Activated T-cell treated with anti-CD3 and anti-CD28 coated beads, Interleukin-2, amount 50 U/mL, for 24 hours (primary cell): ENCODE measurements around the gene AFDN.

Experiments used
- DNase-seq: peaks from one replicate; pipeline ENCODE4 v3.0.0-alpha.2; 2020
- H3K27ac Mint-ChIP-seq: 2 replicates; pipeline ENCODE4 v1.8.0; 2020; ENCODE audit warnings: mild to moderate bottlenecking, mixed read lengths
- H3K27me3 Mint-ChIP-seq: 2 replicates; pipeline ENCODE4 v1.8.0; 2020; ENCODE audit warnings: mixed read lengths
- H3K36me3 Mint-ChIP-seq: 2 replicates; pipeline ENCODE4 v1.8.0; 2020; ENCODE audit warnings: low read depth, mixed read lengths
- H3K4me1 Mint-ChIP-seq: 2 replicates; pipeline ENCODE4 v1.8.0; 2020; ENCODE audit warnings: low read depth, mixed read lengths
- H3K4me3 Mint-ChIP-seq: 2 replicates; pipeline ENCODE4 v1.8.0; 2020; ENCODE audit warnings: mild to moderate bottlenecking, moderate library complexity, mixed read lengths
- H3K9me3 Mint-ChIP-seq: 2 replicates; pipeline ENCODE4 v1.8.0; 2020; ENCODE audit warnings: mixed read lengths

Gene AFDN, protein sequence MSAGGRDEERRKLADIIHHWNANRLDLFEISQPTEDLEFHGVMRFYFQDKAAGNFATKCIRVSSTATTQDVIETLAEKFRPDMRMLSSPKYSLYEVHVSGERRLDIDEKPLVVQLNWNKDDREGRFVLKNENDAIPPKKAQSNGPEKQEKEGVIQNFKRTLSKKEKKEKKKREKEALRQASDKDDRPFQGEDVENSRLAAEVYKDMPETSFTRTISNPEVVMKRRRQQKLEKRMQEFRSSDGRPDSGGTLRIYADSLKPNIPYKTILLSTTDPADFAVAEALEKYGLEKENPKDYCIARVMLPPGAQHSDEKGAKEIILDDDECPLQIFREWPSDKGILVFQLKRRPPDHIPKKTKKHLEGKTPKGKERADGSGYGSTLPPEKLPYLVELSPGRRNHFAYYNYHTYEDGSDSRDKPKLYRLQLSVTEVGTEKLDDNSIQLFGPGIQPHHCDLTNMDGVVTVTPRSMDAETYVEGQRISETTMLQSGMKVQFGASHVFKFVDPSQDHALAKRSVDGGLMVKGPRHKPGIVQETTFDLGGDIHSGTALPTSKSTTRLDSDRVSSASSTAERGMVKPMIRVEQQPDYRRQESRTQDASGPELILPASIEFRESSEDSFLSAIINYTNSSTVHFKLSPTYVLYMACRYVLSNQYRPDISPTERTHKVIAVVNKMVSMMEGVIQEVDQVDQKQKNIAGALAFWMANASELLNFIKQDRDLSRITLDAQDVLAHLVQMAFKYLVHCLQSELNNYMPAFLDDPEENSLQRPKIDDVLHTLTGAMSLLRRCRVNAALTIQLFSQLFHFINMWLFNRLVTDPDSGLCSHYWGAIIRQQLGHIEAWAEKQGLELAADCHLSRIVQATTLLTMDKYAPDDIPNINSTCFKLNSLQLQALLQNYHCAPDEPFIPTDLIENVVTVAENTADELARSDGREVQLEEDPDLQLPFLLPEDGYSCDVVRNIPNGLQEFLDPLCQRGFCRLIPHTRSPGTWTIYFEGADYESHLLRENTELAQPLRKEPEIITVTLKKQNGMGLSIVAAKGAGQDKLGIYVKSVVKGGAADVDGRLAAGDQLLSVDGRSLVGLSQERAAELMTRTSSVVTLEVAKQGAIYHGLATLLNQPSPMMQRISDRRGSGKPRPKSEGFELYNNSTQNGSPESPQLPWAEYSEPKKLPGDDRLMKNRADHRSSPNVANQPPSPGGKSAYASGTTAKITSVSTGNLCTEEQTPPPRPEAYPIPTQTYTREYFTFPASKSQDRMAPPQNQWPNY (N-terminal part only)

DNA sequence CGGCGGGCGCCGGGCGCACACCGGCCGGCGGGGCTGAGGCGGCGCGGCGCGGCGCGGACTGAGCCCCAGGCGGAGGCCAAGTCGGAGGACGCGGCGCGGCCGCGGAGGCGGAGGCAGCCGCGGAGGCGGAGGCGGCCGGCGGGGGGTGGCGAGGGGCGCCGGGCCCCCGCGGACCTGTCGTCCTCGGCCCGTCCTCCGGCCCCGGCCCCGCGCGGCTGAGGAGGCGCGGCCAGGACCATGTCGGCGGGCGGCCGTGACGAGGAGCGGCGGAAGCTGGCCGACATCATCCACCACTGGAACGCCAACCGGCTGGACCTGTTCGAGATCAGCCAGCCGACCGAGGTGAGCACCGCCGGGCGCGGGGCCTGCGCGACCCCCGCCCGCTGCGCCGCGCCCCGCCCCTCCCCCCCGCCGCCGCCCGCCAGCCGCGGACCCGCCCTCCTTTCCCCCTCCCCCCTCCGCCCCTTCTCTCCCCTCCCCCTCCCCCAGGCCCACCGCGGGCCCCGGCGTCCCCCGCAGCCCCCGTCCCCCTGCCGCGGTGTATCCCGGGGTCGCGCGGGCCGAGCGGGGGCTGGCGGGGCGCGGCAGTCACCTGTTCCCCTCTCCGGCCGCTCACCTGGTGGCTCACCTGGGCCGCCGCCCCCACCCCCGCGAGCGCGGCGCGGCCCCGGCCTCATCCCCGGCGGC is at the start of gene AFDN:
Gene AFDN (plus strand): TSS at position 16 of the 687 bp plus-strand sequence. CDS start 222 bp downstream, at position 238.
- H3K9me3 Mint-ChIP-seq: no peaks in the 10 kb centered on the region
- peaks cover 3% of the 10 kb centered on the region for H3K36me3 Mint-ChIP-seq

DNA sequence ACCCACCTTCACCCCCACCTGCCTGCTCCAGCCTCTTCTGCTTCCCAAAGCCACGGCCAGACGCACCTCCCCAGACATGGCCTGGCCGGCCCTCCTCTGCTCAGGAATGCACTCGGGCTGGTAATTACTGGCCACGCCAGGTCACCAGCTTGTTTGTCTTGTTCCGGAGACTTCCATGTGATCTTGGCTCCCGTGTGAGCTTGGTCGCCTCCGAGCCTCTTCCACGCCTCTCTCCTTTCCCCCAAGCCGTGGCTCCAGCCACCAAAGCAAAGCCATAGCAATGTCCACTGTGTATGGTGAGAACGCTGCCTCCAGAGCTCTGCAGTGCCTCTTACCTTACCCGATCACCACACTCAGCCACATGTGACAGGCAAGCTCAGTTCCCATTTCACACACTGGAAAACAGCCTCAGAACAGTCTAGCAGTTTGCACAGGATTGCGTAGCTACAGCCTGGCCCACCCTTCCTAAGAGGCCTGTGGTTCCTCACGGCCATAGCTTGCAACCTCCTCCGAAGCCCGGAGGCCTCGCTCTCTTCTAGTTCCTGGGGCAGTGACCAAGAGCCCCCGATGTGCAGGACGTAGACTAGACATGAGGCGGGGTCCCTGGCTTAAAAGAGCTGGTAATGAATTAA is 48.1 kb upstream of the AFDN start:
- no peaks in the 10 kb centered on the region for H3K4me1 Mint-ChIP-seq

More for the DNA sequence above, at the start of gene AFDN:
- peaks cover 35% of the 10 kb centered on the region for H3K4me1 Mint-ChIP-seq
- peak within 1 kb of the TSS; percentile 83 for H3K4me3 Mint-ChIP-seq
- peak within 1 kb of the TSS; percentile 64 for H3K27ac Mint-ChIP-seq
- H3K27me3 Mint-ChIP-seq: peaks cover 77% of the 10 kb centered on the region
- peak; percentile 56 for DNase-seq

DNA sequence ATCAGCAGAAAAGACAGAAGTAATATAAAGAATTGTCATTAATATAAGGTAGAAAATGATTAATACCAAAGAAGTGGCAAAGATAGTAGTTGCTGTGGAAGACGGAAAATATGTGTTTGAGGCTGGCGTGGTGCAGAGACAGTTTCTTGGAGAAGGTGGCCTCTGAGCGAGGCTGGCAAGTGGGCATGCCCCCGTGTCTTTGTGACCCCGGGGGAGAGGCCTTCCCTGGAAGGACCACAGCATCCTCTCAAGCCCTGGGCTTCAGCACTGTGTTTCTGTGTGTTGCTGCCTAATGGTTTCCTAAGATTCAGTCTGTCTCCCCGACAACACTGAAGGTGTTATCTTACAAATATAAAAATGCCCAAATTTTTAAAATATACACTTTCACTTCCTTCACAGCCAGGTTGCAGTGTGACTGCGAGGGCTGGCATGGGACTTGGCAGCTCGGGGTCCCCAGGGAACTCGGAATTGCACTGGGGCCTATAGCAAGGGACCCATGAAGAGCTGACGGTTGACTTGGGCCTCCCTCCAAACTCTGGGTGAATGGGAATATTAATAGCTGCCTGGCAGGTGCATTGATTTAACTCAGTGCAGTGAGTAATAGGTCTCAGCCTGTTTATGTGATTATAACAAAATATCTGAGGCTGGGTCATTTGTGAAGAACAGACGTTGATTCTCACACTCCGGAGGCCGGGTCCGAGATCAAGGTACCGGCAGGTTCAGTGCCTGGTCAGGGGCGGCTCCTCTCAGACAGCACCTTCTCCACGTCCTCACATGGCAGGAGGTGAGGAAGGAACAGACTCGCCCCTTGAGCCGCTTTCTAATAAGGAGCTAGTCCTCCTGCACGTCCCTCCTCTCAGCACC is 47.4 kb upstream of the AFDN start:
- no peak for DNase-seq
- Mint-ChIP-seq H3K4me3 (no peak overlapping the region), H3K4me1 (no peaks in the 10 kb centered on the region), H3K36me3 (no peaks in the 10 kb centered on the region), H3K27me3 (peaks cover 32% of the 10 kb centered on the region), H3K9me3 (no peaks in the 10 kb centered on the region), H3K27ac (no peak overlapping the region)

More for the DNA sequence above, 48.1 kb upstream of the AFDN start:
- no peaks in the 10 kb centered on the region for H3K36me3 Mint-ChIP-seq
- H3K4me3 Mint-ChIP-seq: no peak overlapping the region
- no peak overlapping the region for H3K27ac Mint-ChIP-seq
- DNase-seq: no peak
- H3K27me3 Mint-ChIP-seq: peaks cover 31% of the 10 kb centered on the region
- no peaks in the 10 kb centered on the region for H3K9me3 Mint-ChIP-seq

DNA sequence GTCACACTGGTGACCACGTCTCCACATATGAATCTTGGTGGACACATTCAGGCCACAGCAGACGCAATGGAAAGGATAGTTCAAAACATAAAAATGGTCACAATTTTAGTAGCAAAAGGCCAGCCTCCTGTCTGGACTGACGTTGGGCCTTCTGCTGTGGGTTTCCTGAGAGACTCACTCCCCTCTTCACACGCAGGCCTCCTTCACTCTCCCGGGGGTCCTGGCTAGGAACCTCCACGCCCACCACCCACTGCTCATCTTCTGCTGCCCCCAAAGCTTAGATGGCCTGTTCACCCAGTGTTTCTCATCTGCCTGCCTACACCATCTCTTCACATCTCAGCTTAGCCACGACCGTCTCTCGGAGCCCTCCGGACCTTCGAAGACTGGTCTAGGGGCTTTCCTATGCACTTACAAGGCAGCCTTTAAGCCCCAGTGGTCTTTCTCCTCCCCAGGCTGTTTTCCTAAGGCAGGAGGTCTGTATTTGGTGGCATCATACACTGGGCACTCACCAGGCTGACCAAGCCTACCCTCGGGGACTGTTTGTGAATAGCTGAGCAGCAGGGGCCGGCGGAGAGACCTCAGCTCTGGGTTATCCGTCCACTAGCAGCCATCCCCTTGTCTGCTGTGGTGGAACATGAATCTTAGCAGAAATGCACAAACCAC is 46.6 kb upstream of the AFDN start:
- DNase-seq: no peak
- Mint-ChIP-seq H3K4me3 (no peak overlapping the region), H3K27ac (no peak overlapping the region), H3K4me1 (no peaks in the 10 kb centered on the region), H3K36me3 (no peaks in the 10 kb centered on the region), H3K27me3 (peaks cover 28% of the 10 kb centered on the region), H3K9me3 (no peaks in the 10 kb centered on the region)

DNA sequence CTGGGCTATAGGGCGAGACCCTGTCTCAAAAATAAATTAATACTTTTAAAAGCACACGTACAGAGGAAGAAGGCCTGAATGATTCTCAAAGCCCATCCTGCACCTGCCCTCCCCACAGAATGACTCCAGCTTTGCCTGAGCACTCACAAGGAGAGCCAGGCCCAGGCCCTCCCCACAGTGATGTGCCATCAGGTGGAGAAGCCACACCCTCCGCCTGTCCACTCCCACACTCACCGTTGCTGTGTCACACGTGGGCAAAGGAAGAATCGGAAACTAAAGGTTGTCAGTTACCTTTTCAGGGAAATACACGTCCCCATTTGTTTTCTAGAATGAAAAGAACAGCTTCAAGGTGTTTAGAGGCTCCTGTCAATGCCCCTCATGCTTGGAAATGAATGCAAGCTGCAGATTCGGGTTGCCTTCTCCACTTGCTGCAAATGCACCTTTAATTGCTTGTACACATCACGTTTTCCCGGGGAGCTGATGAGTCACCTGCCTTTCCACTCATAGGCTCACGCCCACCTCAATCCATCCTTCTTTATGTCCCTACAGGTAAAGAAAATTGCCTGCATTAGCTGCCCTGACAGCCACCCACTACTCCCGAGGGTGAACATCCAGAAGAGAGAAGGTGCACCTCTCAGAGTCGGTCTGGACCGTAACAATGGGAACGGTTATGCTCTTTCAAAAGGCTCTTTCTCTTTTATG is 45.5 kb upstream of the AFDN start:
- Mint-ChIP-seq H3K36me3 (no peaks in the 10 kb centered on the region), H3K27ac (no peak overlapping the region), H3K4me3 (no peak overlapping the region), H3K4me1 (no peaks in the 10 kb centered on the region), H3K9me3 (no peaks in the 10 kb centered on the region), H3K27me3 (peaks cover 20% of the 10 kb centered on the region)
- DNase-seq: no peak

DNA sequence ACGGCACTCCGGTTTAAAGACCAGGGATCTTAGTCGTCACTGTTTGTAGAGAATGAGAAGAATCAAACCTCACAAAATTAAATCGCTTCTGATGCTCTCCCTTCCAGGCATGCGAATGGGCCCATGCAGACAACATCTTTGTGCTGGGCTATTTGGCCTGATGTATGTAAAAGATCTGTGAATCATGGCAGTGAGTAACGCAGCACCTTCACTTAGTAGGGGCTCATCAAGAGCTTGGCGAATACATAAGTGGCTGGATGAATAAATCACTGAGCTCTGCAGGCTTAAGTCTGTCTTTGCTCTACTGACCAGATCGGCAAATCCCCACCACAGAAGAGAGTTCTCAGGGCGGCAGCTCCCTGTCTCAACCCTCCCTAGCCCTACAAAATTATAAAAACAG is 44.8 kb upstream of the AFDN start:
- H3K4me3 Mint-ChIP-seq: no peak overlapping the region
- no peaks in the 10 kb centered on the region for H3K36me3 Mint-ChIP-seq
- no peak overlapping the region for H3K27ac Mint-ChIP-seq
- H3K9me3 Mint-ChIP-seq: no peaks in the 10 kb centered on the region
- H3K4me1 Mint-ChIP-seq: no peaks in the 10 kb centered on the region
- peaks cover 20% of the 10 kb centered on the region for H3K27me3 Mint-ChIP-seq
- DNase-seq: no peak

DNA sequence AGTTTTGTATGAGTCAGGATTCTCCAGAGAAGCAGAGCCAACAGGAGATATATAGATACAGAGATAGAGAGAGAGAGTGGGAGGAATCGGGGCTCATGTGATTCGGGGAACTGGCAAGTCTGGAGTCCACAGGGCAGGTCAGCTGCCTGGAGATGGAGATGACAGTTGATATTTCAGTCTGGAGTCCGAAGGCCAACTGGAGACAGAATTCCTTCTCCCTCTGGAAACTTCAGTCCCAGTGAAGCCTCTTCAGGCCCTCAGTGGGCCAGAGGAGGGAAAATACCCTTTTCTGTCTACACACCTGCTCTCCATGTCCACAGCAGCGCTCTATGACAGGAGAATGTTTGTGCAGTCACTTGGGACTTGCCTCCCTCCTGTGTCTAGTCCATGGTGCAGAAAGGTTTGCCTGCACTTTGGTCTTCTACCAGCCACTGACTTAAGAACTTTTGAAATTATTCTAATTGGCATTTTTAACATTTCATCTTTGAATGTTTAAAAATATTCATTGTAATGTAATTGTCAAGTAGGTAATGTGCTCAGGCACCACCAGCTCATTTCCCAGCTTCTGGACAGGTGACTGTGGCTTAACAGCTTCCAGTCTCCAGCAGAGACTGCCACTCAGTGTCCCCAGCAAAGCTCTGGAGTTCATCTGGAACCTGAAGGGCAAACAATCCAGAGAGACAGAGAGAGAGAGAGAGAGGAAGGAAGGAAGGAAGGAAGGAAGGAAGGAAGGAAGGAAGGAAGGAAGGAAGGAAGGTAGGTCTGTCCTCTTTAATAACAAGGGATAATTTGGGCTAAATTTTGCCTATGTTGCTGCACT is 43.8 kb upstream of the AFDN start:
- H3K4me3 Mint-ChIP-seq: no peak overlapping the region
- H3K27ac Mint-ChIP-seq: no peak overlapping the region
- no peaks in the 10 kb centered on the region for H3K4me1 Mint-ChIP-seq
- H3K9me3 Mint-ChIP-seq: no peaks in the 10 kb centered on the region
- peaks cover 12% of the 10 kb centered on the region for H3K27me3 Mint-ChIP-seq
- DNase-seq: no peak
- H3K36me3 Mint-ChIP-seq: no peaks in the 10 kb centered on the region

DNA sequence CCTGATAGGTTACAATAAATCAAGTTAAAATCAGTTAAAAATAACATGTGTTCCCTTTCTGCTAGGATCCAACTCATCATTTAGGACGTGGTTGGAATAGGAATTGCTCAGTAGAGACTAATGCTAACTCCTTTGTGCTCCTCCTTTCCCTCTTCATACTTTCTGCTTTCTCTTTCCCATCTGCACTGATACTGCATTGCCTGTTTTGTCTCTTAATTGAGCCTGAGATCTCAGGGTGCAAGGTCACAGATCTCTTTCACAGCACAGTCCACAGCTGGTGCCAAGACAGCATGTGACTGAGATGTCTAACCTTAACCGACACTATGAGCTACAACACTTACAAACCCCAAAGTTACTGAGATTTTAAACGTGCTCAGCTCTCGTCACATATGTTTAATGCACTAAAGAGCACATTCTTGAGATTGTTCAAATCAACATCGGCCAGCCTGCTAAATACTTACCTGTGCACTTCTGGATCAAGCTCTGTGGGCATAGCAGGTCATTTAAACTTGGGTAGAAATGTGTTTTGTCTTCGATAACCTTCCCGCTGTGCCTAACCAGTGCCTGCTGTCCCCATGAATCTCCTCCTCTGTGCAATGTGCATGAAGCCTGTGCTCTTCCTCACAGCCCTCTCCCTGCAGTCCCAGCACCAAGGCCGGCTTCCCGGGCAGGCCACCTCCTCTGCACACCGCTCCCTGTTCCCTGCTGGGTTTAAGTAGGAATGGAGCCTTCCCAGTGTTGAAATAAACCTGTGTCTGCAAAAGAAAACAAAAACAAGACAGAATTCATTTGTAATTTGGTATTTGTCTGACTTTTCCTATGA is 39.6 kb upstream of the AFDN start:
- Mint-ChIP-seq H3K4me3 (no peak overlapping the region), H3K4me1 (no peaks in the 10 kb centered on the region), H3K9me3 (no peaks in the 10 kb centered on the region), H3K27me3 (peaks cover 18% of the 10 kb centered on the region), H3K27ac (no peak overlapping the region), H3K36me3 (no peaks in the 10 kb centered on the region)
- no peak for DNase-seq

DNA sequence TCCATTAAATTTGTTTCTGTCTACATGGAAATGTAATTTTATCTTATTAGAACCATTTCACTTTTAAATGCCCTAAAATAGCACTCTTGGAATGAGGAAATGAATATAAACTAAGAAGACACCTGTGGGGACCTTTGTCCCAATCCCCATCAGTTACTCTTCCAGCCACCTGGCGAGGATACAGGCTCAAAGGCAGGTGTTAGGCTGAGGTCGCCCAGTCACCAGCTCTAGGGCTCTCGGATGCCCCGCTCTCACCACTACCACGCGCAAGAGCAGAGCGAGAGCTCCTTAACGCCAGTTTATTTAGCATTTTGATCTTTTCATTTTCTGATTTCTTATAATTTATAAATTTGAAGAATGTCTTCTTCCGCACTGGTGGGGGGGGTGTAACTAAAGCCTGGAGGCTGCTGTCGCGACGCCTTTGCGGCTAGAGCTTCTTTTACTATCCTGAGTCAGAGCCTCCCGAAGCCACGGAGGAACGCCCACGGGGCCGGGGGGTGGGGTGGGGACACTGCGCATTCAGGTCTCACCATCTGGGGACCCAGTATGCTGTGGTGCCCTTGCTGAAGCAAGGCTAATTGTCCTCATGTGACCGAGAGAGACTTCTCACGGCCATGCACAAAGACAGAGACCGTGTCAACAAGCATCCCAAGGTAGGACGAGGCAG is 38.7 kb upstream of the AFDN start:
- Mint-ChIP-seq H3K9me3 (no peaks in the 10 kb centered on the region), H3K4me3 (no peak overlapping the region), H3K27ac (no peak overlapping the region), H3K36me3 (no peaks in the 10 kb centered on the region), H3K4me1 (no peaks in the 10 kb centered on the region), H3K27me3 (peaks cover 25% of the 10 kb centered on the region)
- DNase-seq: no peak

DNA sequence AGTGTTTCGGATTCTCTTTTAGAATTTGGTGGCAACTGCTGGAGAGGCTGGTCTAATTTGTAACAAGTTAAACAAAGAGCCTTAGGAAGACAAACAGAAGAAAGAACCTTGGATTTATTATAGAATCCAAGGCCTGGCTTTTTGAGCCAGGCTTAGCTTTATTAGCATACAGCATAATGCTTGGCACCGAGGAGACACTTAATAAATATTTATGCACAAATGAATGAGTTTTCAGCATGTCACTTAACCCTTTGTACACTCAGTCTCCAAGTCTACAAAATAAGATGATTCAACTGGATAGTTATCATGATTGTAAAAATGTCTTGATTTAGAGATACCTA is 38.2 kb upstream of the AFDN start:
- Mint-ChIP-seq H3K27me3 (peaks cover 30% of the 10 kb centered on the region), H3K4me3 (no peak overlapping the region), H3K4me1 (no peaks in the 10 kb centered on the region), H3K36me3 (no peaks in the 10 kb centered on the region), H3K9me3 (no peaks in the 10 kb centered on the region), H3K27ac (no peak overlapping the region)
- DNase-seq: no peak

DNA sequence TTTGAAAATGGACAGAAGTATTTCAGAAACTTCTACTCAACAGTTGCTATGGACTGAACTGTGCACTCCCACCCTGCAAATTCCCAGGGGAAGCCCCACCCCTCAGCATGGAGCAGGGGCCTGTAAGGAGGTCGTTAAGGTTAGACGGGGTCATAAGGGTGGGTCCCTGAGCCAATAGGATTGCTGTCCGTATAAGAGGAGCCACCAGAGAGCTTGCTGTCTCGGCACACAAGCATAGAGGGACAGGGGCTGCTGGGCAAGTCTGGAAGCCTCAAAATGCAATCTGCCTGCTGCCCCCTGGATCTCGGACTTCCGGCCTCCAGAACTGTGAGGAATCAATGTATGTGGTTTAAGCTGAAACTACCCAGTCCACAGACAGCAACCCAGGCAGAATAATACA is 37.4 kb upstream of the AFDN start:
- Mint-ChIP-seq H3K27me3 (peaks cover 36% of the 10 kb centered on the region), H3K4me3 (no peak overlapping the region), H3K36me3 (no peaks in the 10 kb centered on the region), H3K27ac (no peak overlapping the region), H3K4me1 (no peaks in the 10 kb centered on the region), H3K9me3 (no peaks in the 10 kb centered on the region)
- no peak for DNase-seq
